Stimulated activated CD8-positive, alpha-beta memory T cell treated with anti-CD3 and anti-CD28 coated beads, Interleukin-4, amount 100 ng/mL, for 4 hours (primary cell): ENCODE data around the gene TMEM132C.

Experiments
- DNase-seq, 2 donors: peaks; one replicate each; pipeline ENCODE4 v3.0.0-alpha.2; 2020; ENCODE audit warnings: low read depth in 2 of 2, low spot score in 1 of 2

TMEM132C gene

GRCh38 chr12:128755566-128755965, 488.6 kb downstream of the TMEM132C start:
- no peak for DNase-seq
